Measurements from ENCODE around the gene FHIT.

Gene FHIT

DNA sequence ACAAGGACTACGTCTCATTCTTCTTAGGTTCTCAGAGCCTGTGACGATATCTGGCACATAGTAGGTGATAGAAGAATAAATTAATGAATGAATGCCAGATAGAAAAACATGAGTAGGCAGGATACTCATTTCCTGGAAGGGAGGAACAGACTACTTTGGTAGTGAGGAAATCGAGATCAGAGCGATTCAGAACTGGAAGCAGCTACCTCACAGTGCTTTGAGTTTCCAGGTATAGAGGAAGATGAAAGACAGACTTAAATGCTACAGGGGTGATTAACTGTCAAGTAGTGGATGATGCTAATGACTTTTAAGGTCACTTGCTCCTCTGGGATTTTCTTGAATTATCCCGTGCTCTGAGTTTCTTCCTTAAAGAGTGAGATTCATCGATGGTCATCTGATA, 1249.9 kb downstream of the FHIT start:
- no peak for TF ChIP-seq CTCF (IDR thresholded peaks at IDR 0.05; ENCODE audit: borderline replicate concordance, insufficient read depth, low read depth, low read length)
- no peak overlapping the region for H3K4me3 ChIP-seq (ENCODE audit: low read depth, low read length)

DNA sequence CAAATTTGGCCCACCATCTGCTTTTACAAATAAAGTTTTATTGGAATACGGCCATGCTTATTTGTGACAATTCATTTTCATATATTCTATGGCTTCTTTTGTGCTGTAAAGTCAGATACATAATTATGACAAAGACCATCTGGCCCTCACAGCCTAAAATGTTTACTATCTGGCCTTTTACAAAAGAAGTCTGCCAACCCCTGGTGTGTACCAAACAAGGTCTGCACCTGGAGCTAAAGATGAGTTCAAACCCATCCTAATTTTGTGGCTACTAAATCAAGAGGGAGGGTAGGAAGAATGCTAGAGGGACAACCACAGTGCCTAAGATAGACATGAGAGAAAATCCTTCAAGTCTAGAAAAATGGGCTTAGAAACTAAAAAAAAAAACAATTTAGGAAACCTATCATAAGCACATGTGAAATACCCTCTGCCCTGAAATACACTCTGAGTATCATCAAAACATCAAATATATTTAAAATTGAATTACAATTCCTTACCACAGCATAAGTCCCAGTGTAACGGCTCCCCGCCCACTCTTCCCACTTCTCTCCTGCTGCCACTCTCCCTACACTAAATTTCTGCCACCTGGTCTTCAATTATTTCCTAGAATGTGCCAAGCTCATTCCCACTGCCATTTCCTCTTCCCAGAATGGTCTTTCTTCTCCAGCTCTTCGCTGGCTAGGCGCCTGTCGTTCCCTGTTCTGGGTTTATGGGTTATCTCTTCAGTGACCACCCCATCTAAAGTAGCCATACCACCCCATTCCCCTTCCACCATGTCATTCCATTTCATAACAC, 1250.7 kb downstream of the FHIT start:
- no peak for TF ChIP-seq CTCF (IDR thresholded peaks at IDR 0.05; ENCODE audit: borderline replicate concordance, insufficient read depth, low read depth, low read length)
- H3K4me3 ChIP-seq (ENCODE audit: low read depth, low read length): no peak overlapping the region

GRCh38 chr3:59998058-59998457, 1253.2 kb downstream of the FHIT start:
- no peak overlapping the region for H3K4me3 ChIP-seq (ENCODE audit: low read depth, low read length)
- TF ChIP-seq CTCF (IDR thresholded peaks at IDR 0.05; ENCODE audit: borderline replicate concordance, insufficient read depth, low read depth, low read length): no peak

DNA sequence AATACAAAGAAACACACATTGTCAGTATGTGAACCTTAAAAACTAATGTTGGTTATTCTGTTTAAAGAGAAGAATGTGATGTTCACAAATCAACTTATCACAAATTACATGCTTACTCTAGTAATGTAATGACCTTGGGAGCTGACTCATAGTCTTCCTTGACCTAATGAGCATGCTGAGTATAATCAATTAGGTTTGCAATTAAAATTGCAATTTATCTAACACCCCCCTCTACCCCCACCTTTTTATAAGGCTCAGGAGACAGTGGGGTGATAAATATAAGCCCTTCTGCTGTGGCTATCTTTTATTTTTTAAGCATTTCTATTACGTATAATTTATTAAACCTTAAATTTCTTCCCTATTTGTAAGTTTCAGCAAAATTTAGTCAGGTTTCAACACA, 1253.7 kb downstream of the FHIT start:
- no peak overlapping the region for H3K4me3 ChIP-seq (ENCODE audit: low read depth, low read length)
- TF ChIP-seq CTCF (IDR thresholded peaks at IDR 0.05; ENCODE audit: borderline replicate concordance, insufficient read depth, low read depth, low read length): no peak

GRCh38 chr3:59996056-59996455, 1255.2 kb downstream of the FHIT start:
- no peak overlapping the region for H3K4me3 ChIP-seq (ENCODE audit: low read depth, low read length)
- TF ChIP-seq CTCF (IDR thresholded peaks at IDR 0.05; ENCODE audit: borderline replicate concordance, insufficient read depth, low read depth, low read length): no peak

DNA sequence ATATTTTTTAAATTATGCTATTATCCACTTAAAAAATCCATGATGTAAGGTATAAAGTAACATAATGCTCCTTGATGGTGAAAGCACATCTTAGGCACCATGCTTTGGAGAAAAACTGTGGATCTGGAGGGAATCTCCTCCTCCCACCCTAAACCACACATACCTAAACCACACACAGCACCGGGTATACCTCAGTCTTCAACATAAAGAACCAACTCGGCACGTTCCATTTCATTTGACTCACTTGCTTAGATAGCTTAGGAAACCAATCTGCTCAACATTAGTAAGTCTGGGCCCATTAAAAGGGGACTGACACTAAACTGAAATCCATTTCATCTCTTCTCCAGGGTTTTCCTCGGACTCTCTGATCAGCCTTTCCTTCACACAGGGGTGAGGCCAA, 1255.7 kb downstream of the FHIT start:
- no peak overlapping the region for H3K4me3 ChIP-seq (ENCODE audit: low read depth, low read length)

More for the DNA sequence above, 1255.7 kb downstream of the FHIT start:
- no peak for TF ChIP-seq CTCF (IDR thresholded peaks at IDR 0.05; ENCODE audit: borderline replicate concordance, insufficient read depth, low read depth, low read length)
